GM18511 (cell line): Measurements from ENCODE around the gene SLC5A10.
"Not testable (repeated sequence)": the region's sequence is repeated elsewhere in the genome, so short reads cannot be mapped to it uniquely, and the experiment has no call there.

Experiments
- ATAC-seq: cut with Tn5 transposase; IDR thresholded peaks from one replicate; pipeline ENCODE4 v1.9.1; 2021; ENCODE audit warnings: mild to moderate bottlenecking, moderate library complexity; ENCODE audit not compliant: unreplicated experiment

SLC5A10 gene

GRCh38 chr17:19016297-19016696 is 64.3 kb downstream of the SLC5A10 start:
- ATAC-seq: no peak

DNA sequence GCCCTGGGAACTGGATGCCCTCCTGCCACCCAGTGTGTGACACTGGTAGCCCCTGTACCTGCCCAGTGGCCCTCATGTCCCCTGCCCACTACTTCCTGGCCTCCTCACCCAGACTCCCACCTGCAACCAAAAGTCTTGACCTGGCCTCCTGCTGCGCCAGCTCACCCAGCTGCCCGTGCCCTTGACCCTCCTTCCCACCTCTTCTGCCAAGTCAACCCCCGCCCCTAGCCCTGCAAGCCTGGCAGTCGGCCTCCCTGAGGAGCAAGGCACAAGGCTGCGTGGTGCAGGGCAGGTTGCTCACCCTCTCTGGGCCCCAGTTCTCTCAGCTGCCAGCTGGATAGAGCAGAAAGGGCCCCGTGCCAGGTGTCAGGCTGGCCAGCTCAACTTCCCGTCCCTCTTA is 64.9 kb downstream of the SLC5A10 start:
- no peak for ATAC-seq

GRCh38 chr17:19017401-19017800 is 65.4 kb downstream of the SLC5A10 start:
- ATAC-seq: no peak

- no peak for ATAC-seq
Observed at GRCh38 chr17:19017804-19018599, 66.0 kb downstream of the SLC5A10 start.

- ATAC-seq: no peak
Observed at GRCh38 chr17:19018600-19018950, 66.6 kb downstream of the SLC5A10 start.

DNA sequence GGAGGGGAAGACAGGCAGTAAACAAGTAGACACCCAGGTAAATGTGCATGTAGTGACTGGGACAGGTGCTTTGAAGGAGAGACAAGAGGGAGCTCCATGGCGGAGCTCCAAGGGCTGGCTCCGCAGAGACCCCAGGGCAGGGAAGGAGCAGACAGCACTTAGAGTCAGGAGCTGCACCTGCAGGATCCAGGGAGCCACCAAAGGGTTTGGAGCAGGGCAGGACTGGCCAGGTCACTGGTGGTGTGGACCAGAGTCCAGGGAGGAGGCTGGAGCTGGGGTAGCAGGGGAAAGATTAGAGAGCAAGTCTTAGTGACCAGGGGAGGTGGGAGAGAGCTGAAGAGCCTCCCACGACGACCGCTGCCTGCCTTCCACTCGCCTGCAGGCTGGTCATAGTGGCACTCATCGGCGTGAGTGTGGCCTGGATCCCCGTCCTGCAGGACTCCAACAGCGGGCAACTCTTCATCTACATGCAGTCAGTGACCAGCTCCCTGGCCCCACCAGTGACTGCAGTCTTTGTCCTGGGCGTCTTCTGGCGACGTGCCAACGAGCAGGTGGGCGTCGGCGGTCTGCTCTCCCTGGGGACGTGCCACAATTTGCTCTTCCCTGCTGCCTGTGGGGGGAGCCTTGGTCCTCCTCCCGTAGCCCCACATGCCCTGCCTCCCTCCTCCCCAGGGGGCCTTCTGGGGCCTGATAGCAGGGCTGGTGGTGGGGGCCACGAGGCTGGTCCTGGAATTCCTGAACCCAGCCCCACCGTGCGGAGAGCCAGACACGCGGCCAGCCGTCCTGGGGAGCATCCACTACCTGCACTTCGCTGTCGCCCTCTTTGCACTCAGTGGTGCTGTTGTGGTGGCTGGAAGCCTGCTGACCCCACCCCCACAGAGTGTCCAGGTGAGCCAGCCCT is 67.3 kb downstream of the SLC5A10 start:
- ATAC-seq: no peak

DNA sequence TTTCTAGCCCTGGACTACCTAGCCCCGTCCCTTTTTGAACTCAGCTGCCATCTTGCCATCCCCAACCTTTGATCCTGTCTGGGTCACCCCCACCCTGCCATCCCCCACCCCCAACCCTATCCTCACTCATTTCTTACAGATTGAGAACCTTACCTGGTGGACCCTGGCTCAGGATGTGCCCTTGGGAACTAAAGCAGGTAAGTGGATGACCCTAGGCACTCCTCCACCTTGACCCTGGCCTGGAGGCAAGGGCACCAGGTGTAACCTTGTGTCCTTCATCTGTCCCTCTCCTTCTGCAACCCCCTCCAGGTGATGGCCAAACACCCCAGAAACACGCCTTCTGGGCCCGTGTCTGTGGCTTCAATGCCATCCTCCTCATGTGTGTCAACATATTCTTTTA is 68.1 kb downstream of the SLC5A10 start:
- no peak for ATAC-seq

GRCh38 chr17:19021011-19021621 is 69.2 kb downstream of the SLC5A10 start:
- not testable (repeated sequence) for ATAC-seq

DNA sequence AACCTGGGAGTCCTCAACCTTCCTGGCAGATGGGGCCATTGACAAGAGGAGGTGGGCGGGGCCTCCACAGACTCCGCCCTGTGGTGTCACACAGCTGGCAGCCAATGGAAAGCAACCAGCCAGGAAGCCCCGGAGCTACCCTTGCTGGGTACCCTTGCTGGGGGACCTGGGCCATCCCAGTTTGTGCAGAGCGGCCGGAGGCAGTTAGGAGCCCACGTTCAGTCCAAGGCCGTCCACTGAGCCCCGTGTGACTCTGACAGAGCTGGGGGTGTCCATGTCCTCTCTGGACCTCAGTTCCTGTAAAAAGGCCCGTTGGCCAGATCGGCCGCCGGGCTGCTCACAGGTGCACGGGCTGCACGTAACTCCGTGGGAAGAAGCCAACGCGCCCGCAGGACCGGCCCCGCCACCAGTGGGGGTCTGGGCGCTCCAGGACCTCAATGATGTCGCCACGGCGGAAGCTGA is 69.7 kb downstream of the SLC5A10 start:
- ATAC-seq: no peak

- no peak for ATAC-seq
Observed at GRCh38 chr17:19022128-19022527, 70.2 kb downstream of the SLC5A10 start.

GRCh38 chr17:19022747-19023146 is 70.8 kb downstream of the SLC5A10 start:
- ATAC-seq: no peak

- ATAC-seq: no peak
Observed at GRCh38 chr17:19023209-19023999, 71.4 kb downstream of the SLC5A10 start.

GRCh38 chr17:19024101-19025078 is 72.4 kb downstream of the SLC5A10 start:
- ATAC-seq: no peak

GRCh38 chr17:19028671-19029070 is 76.7 kb downstream of the SLC5A10 start:
- not testable (repeated sequence) for ATAC-seq

- ATAC-seq: not testable (repeated sequence)
Observed at GRCh38 chr17:19029740-19030139, 77.8 kb downstream of the SLC5A10 start.

DNA sequence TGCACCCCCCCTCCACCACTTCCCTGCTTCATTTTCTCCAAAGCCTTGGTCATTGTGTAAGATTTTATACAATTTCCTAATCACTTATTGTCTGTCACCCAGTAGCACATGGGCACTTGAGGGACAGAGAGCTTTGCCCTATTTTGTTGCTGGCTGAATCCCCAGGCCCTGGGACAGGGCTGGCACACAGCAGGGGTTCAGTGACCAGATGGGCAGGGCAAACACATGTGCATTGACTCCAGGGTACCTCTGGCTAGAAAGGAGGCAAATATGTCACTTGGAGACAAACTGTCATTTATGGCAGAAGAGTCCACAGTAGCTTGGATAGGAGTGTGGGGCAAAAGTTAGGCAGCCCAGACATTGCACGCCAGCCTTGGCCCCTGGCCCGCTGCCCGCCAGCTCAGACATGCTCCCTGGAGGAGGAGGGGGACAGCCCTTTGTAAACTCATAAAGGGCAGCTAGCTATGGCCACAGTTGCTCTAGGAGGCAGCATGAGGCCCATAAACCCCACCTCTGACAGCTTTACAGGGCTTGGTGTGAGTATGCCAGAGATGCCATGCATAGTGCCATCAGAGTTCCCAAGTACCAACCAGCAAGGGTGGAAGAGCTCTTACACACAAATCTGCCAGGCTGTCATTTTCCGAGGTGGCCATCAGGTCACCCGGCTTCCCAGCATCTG is 78.9 kb downstream of the SLC5A10 start:
- not testable (repeated sequence) for ATAC-seq

- ATAC-seq: peak; percentile 44
Observed at GRCh38 chr17:19031729-19032128, 79.8 kb downstream of the SLC5A10 start.

DNA sequence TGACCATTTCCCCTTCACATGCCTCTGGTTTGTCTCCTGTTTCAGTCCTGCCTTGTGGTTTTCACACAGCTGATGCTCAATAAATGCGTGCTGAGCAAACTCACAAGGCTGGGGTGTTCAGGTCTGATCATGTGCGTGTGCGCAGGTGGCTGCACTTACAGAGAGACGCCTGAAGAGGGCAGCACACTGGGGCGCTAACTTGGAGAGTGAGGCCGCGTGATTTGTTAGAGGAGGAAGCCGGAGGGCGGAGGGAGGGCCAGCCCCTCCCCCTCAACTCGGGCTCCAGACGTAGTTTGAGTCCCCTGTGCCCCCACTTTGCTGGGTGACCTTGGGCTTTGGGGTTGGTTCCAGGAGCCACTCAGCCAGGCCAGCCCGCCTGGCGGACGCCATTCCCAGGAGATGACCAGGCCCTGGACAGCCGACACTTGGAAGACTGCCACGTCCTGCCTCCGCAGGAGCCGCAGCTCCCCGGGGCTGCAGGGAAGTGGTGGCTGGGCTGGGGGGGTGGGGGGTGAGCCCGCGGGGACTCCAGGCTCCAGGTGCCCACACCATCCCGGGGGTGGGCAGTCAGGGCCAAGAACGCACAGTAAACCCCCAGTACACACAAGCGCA is 80.5 kb downstream of the SLC5A10 start:
- ATAC-seq: peak; percentile 52
